ENCODE results near the gene DACT2. TPM values are rescaled to one million over a fixed set of nuclear protein-coding genes. Genes with fewer than 3 reads are reported as not detected.
"Not testable (repeated sequence)": the region's sequence is repeated elsewhere in the genome, so short reads cannot be mapped to it uniquely, and the experiment has no call there.

Gene DACT2
- total RNA-seq, 4 donors from 2014 or later: 6.0 to 19.9 (median 10.0) TPM

DNA sequence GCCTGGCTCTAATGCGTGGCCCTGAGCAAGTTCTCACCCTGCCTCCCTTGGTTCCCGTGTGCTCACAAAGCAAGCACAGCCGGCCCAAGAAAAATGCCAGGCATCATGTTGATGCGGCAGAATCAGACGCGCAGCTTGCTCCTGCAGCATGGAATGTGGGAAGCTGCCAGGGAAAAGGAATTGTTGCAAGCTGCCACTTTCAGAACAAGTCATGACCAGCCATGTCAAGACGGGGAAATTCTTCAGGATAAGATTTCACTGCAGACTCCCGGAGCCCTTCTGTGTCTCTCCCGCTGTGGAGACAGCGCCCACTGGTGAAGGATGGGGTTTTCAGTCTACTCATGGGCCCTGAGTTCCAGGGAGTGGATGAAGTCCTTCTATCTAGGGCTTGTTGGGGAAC is 4.6 kb downstream of the DACT2 start:
- TF ChIP-seq EP300 (IDR thresholded peaks at IDR 0.05): no peak
- TF ChIP-seq, protein P1, sequence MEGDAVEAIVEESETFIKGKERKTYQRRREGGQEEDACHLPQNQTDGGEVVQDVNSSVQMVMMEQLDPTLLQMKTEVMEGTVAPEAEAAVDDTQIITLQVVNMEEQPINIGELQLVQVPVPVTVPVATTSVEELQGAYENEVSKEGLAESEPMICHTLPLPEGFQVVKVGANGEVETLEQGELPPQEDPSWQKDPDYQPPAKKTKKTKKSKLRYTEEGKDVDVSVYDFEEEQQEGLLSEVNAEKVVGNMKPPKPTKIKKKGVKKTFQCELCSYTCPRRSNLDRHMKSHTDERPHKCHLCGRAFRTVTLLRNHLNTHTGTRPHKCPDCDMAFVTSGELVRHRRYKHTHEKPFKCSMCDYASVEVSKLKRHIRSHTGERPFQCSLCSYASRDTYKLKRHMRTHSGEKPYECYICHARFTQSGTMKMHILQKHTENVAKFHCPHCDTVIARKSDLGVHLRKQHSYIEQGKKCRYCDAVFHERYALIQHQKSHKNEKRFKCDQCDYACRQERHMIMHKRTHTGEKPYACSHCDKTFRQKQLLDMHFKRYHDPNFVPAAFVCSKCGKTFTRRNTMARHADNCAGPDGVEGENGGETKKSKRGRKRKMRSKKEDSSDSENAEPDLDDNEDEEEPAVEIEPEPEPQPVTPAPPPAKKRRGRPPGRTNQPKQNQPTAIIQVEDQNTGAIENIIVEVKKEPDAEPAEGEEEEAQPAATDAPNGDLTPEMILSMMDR (IDR thresholded peaks at IDR 0.05): peak in 1 of 2 donors; percentile 35
- peak in 1 of 3 donors; percentile 20 for TF ChIP-seq POLR2AphosphoS5 (IDR thresholded peaks at IDR 0.05)
- no peak for DNase-seq (ENCODE audit: low spot score in 2 of 2)
- H3K4me1 ChIP-seq: peaks cover 33% of the 10 kb centered on the region
- H3K9me3 ChIP-seq: no peaks in the 10 kb centered on the region
- H3K27me3 ChIP-seq: peaks cover 19% of the 10 kb centered on the region
- no peak overlapping the region for H3K4me3 ChIP-seq
- WGBS: 30% methylated on average over 7 of the region's 10 CpGs
- peak overlapping the region; percentile 56 for H3K27ac ChIP-seq
- H3K36me3 ChIP-seq: no peaks in the 10 kb centered on the region

DNA sequence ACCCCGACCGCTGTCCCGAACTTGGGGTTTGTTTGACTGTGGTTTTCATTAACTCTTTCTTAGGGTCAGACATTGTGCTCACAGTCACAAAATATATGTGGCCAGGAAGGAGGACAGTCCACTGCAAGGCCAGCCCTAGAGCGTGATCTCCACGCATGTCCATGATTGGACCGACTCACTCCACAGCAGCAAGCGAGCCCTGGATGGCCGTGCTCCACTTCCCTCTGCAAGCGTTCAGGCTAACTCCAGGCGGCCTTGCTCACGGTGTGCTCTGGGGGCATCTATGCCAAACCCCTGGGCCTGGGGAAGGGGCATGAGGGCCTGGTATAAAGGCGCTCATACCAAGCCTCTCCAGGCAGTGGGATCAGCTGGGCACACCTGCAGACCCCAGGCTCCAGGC is 5.6 kb downstream of the DACT2 start:
- Histone ChIP-seq H3K27ac (peak overlapping the region; percentile 56), H3K4me1 (peaks cover 26% of the 10 kb centered on the region), H3K36me3 (no peaks in the 10 kb centered on the region), H3K4me3 (no peak overlapping the region), H3K9me3 (no peaks in the 10 kb centered on the region), H3K27me3 (peaks cover 11% of the 10 kb centered on the region)
- 78% methylated on average over 12 of the region's 12 CpGs for WGBS
- DNase-seq (ENCODE audit: low spot score in 2 of 2): no peak
- TF ChIP-seq POLR2A (IDR thresholded peaks at IDR 0.05) (no peak), EP300 (IDR thresholded peaks at IDR 0.05) (no peak), POLR2AphosphoS5 (IDR thresholded peaks at IDR 0.05) (no peak)
- TF ChIP-seq, protein P1 (IDR thresholded peaks at IDR 0.05): no peak

DNA sequence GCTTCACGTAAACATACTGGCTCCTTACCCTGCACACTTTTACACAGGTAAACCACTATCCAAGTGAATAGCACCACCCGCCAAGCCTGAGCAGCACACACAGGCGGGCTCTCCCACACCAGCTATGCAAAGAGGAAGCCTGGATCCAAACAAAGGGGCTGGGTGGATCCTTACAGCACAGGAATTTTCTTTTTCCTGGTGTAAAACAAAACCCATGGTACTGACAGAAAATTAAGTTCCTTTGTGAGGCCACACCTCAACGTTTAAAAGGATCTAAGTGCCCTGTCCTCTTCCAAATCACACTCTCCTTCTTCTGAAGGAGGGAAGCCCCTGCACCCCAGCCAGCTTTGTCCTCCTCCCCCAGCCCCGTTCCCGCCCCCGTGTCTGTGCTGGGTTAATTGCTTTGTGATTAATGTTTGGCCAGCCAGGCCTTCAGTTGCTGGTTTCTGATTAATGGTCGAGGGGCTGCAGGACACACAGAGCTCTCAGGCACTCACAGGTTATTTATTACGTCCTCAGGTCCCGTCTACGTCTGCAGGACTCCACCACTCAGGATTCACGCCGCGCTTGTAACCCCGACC is 6.1 kb downstream of the DACT2 start:
- TF ChIP-seq EP300 (IDR thresholded peaks at IDR 0.05) (no peak), POLR2AphosphoS5 (IDR thresholded peaks at IDR 0.05) (no peak), POLR2A (IDR thresholded peaks at IDR 0.05) (no peak)
- TF ChIP-seq, protein P1 (IDR thresholded peaks at IDR 0.05): no peak
- no peaks in the 10 kb centered on the region for H3K9me3 ChIP-seq
- 53% methylated on average over 15 of the region's 15 CpGs for WGBS
- no peak overlapping the region for H3K4me3 ChIP-seq
- DNase-seq (ENCODE audit: low spot score in 2 of 2): no peak
- no peaks in the 10 kb centered on the region for H3K36me3 ChIP-seq
- peaks cover 8% of the 10 kb centered on the region for H3K27me3 ChIP-seq
- peaks cover 25% of the 10 kb centered on the region for H3K4me1 ChIP-seq
- H3K27ac ChIP-seq: peak overlapping the region; percentile 56

DNA sequence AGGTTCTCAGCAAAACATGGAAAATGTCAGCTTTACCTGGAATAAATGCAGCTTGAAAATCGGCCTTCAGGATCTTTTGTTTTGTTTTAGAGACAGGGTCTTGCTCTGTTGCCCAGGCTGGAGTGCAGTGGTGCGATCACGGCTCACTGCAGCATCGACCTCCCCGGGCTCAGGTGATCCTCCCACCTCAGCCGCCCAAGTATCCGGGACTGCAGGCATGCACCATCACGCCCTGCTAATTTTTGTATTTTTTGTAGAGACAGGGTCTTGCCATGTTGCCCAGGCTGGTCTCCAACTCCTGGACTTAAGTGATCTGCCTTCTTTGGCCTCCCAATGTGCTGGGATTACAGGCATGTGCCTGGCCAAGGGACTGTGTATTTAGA is 7.5 kb downstream of the DACT2 start:
- H3K9me3 ChIP-seq; H3K27me3 ChIP-seq; DNase-seq (ENCODE audit: low spot score in 2 of 2); H3K4me3 ChIP-seq; H3K27ac ChIP-seq; H3K36me3 ChIP-seq: not testable (repeated sequence)
- WGBS: 48% methylated on average over 7 of the region's 8 CpGs
- peaks cover 25% of the 10 kb centered on the region for H3K4me1 ChIP-seq

DNA sequence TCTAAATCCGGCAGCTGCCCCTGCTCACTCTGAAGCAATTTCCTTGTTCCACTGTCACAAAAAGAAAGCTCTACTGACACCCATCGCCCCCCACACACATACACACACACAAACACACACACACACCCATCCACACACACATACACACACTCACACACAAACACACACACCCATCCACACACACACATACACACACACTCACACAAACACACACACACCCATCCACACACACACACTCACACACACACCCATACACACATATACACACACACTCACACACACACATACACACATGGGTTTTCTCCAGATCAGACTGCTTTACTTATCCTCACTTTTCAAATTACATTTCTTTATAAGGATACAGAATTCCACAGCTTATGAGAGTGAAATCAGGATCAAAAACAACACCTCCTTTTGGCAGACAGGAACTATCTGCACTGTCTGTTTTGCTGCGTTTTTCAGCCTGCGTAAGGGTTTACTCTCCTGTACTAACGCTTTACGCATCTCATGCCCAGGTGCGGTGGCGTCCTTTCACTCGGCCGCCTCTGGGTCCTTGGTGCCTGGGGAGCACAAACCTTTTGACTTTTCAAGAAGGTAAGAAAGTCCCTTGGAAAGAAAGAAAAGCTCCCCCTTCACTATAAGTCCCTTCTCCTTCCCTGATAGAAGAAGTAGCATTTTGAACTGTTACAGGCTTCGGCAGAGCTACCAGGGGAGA is 8.0 kb downstream of the DACT2 start:
- H3K36me3 ChIP-seq: peaks cover 6% of the 10 kb centered on the region
- TF ChIP-seq, protein P1 (IDR thresholded peaks at IDR 0.05): no peak
- no peak for TF ChIP-seq POLR2AphosphoS5 (IDR thresholded peaks at IDR 0.05)
- no peak for TF ChIP-seq POLR2A (IDR thresholded peaks at IDR 0.05)
- TF ChIP-seq EP300 (IDR thresholded peaks at IDR 0.05): no peak
- no peaks in the 10 kb centered on the region for H3K9me3 ChIP-seq
- no peak overlapping the region for H3K27ac ChIP-seq
- H3K4me1 ChIP-seq: peaks cover 25% of the 10 kb centered on the region
- whole genome bisulfite sequencing: 84% methylated on average over 11 of the region's 11 CpGs
- H3K27me3 ChIP-seq: peaks cover 5% of the 10 kb centered on the region
- H3K4me3 ChIP-seq: no peak overlapping the region
- DNase-seq (ENCODE audit: low spot score in 2 of 2): no peak

Data from suprapubic skin (tissue), 4 donors.